ENCODE results near the gene PLEKHO2. TPM values are rescaled to one million over a fixed set of nuclear protein-coding genes. Genes with fewer than 3 reads are reported as not detected.

PLEKHO2 gene
- total and polyA plus RNA-seq, 2 of the 8 experiments (the other 6 are each of a cell fraction or from before 2014, with no cell fraction given) = 16.9 to 20.1 TPM

DNA sequence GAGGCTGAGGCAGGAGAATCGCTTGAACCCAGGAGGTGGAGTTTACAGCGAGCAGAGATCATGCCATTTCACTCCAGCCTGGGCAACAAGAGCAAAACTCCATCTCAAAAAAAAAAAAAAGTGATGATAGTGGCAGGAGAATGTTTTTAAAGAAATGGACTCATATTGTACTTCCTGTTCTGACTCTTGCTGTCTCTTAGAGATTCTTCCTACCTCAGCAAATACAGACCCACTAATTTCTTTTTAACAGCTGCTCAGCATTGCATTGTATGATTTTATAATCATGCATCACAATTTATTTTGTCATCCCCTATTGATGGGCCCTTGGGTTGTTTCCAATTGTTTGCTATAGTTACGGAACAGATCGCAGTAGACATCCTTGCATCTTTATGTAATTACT, 61.1 kb downstream of the PLEKHO2 start:
- CTCF ChIA-PET (ENCODE audit: partially characterized antibody) = interaction anchor here (0.5 to 1.5 kb wide), 5 partner anchors 8 to 93 kb away, joined by 3 to 5 read pairs (median 3); no protein-coding TSS in a partner anchor
- no peak overlapping the region for H2BK15ac ChIP-seq (ENCODE audit: low read length)
- H4K91ac ChIP-seq (replicated peaks; ENCODE audit: insufficient read length, low read length) = no peak overlapping the region
- H3K4me2 ChIP-seq (ENCODE audit: insufficient read depth in 1 of 2, low read depth in 2 of 2, low read length in 2 of 2) = no peak overlapping the region
- peaks cover 23 to 26% of the 10 kb centered on the region in 2 experiments for H3K9me3 ChIP-seq (ENCODE audit: insufficient read depth in 2 of 2, low read depth in 1 of 2, low read length in 1 of 2)
- TF ChIP-seq TAF1 (IDR thresholded peaks at IDR 0.05; ENCODE audit: low read depth, low read length) = no peak
- TF ChIP-seq CEBPB (IDR thresholded peaks at IDR 0.05; ENCODE audit: low read depth, low read length) = no peak
- TF ChIP-seq EZH2 (IDR thresholded peaks at IDR 0.05; ENCODE audit: low read depth, low read length, severe bottlenecking) = no peak
- no peak for TF ChIP-seq CBX8 (IDR thresholded peaks at IDR 0.05; ENCODE audit: borderline replicate concordance, low read depth, low read length)
- TF ChIP-seq NRF1 (IDR thresholded peaks at IDR 0.05; ENCODE audit: low read depth, low read length) = no peak
- no peak for TF ChIP-seq KDM5A (IDR thresholded peaks at IDR 0.05; ENCODE audit: low read length)
- no peak for TF ChIP-seq SIRT6 (IDR thresholded peaks at IDR 0.05; ENCODE audit: low read length)
- H3K14ac ChIP-seq (ENCODE audit: insufficient read length) = no peak overlapping the region
- no peak overlapping the region for H3K27ac ChIP-seq (ENCODE audit: low read depth, low read length)
- DNase-seq (ENCODE audit: low read depth in 1 of 2, low spot score in 2 of 2) (no peak), FAIRE-seq (no peak)
- no peak overlapping the region for H2AFZ ChIP-seq (ENCODE audit: low read length)
- 92% methylated on average over 4 of the region's 4 CpGs; no CpG with 5 or more reads in 1 of the 2 experiments for whole genome bisulfite sequencing, 2 experiments (ENCODE audit: extremely low coverage in 1 of 2, insufficient coverage in 1 of 2, insufficient read length in 1 of 2, insufficient replicate concordance in 2 of 2, low coverage in 1 of 2, low lambda C conversion rate in 2 of 2, missing lambda C conversion rate in 1 of 2)
- H3K4me3 ChIP-seq (ENCODE audit: extremely low read depth in 1 of 4, insufficient read depth in 2 of 4, low read depth in 3 of 4, low read length in 4 of 4) = no peak overlapping the region
- no peak overlapping the region for H2BK5ac ChIP-seq (ENCODE audit: low read depth, low read length)
- no peak overlapping the region for H4K8ac ChIP-seq (ENCODE audit: extremely low read depth, insufficient read depth, low read length)
- no peak overlapping the region for H2BK12ac ChIP-seq (ENCODE audit: low read depth, low read length)
- H4K5ac ChIP-seq (ENCODE audit: insufficient read length, low read depth, low read length) = no peak overlapping the region
- H3K79me2 ChIP-seq (ENCODE audit: control insufficient read depth in 1 of 2, insufficient read depth in 2 of 2, low read length in 2 of 2) = no peaks in the 10 kb centered on the region
- H3K4me1 ChIP-seq (replicated peaks in 1 of 4; ENCODE audit: control insufficient read depth in 3 of 4, insufficient read depth in 4 of 4, low read length in 3 of 4) = peaks cover 0 to 8% (median 3%) of the 10 kb centered on the region in 4 experiments; a peak in 5 of 7 replicates
- H2BK120ac ChIP-seq (replicated peaks; ENCODE audit: low read depth, low read length) = no peak overlapping the region
- H3K79me1 ChIP-seq (ENCODE audit: low read depth, low read length) = no peaks in the 10 kb centered on the region
- H3K23ac ChIP-seq (ENCODE audit: insufficient read length) = no peak overlapping the region
- no peak overlapping the region for H2AK5ac ChIP-seq (ENCODE audit: low read depth, low read length)
- no peak overlapping the region for H2BK20ac ChIP-seq (ENCODE audit: low read length)
- no peaks in the 10 kb centered on the region for H3K27me3 ChIP-seq (replicated peaks in 1 of 4; ENCODE audit: control insufficient read depth in 3 of 4, extremely low read depth in 1 of 4, insufficient read depth in 3 of 4, low read length in 3 of 4)
- H3K23me2 ChIP-seq (ENCODE audit: low read depth, low read length) = no peaks in the 10 kb centered on the region
- no peak overlapping the region for H3K56ac ChIP-seq (replicated peaks; ENCODE audit: insufficient read length, low read depth, low read length)
- no peaks in the 10 kb centered on the region for H4K20me1 ChIP-seq (replicated peaks in 1 of 2; ENCODE audit: control insufficient read depth in 1 of 2, insufficient read depth in 2 of 2, low read length in 2 of 2)
- H3K9ac ChIP-seq (replicated peaks in 1 of 4; ENCODE audit: extremely low read depth in 1 of 4, low read depth in 3 of 4, low read length in 3 of 4) = no peak overlapping the region
- POLR2A ChIA-PET (ENCODE audit: partially characterized antibody) = interaction anchor here (1.2 to 2.9 kb wide), 3 partner anchors 8 to 87 kb away, joined by 3 to 16 read pairs (median 4); no protein-coding TSS in a partner anchor
- H3K36me3 ChIP-seq (ENCODE audit: control insufficient read depth in 2 of 4, insufficient read depth in 4 of 4, low read length in 3 of 4) = peaks cover 0 to 2% (median 0%) of the 10 kb centered on the region in 4 experiments; a peak in 1 of 8 replicates
- no peak overlapping the region for H3K4ac ChIP-seq (replicated peaks; ENCODE audit: insufficient read length, low read depth, low read length)
- no peak overlapping the region for H3K18ac ChIP-seq (ENCODE audit: extremely low read depth, low read length)

Measured in H1 (cell line).